Activated CD4-positive, alpha-beta T cell treated with anti-CD3 and anti-CD28 coated beads, Interleukin-2, Interleukin-6, amounts not matched to agents 100 ng/mL and 50 ng/mL, durations not matched to agents 16 hours and 8 hours (primary cell): ENCODE data around the gene MBOAT2.

Experiments
- DNase-seq: peaks from one replicate; pipeline ENCODE4 v3.0.0-alpha.2; 2020

MBOAT2 gene

DNA sequence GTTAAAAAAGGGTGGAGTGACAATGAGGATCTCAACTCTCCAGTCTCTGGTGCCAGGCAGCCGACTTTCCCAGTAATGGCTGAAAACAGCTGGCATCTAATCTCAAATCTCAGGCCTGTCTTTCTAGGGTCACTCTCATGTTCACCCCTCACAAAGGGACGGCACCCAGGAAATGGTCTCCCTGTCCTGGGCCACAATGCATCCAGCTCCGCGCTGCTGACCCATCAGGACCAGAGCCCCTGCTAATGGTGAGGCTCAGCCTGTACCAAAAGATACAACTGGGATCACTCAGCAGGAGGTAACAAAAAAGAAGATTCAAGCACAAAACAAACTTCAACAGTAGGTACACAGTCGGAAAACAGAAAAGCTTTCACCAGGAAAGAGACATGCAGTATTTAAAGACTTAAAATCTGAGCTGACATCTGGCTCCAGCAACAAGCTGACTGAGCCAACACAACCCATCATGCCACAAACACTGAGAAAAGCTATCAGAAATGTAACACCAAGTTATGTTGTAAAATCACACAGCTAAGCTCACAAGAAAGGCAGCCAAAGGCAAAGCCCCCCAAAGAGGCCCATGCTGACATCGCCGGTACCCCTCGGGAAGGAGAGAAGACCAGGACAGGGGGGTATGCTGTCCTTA lies 152.5 kb downstream of the MBOAT2 start:
- DNase-seq: no peak

- no peak for DNase-seq
Measured at GRCh38 chr2:8849327-8849726, 154.2 kb downstream of the MBOAT2 start.

DNA sequence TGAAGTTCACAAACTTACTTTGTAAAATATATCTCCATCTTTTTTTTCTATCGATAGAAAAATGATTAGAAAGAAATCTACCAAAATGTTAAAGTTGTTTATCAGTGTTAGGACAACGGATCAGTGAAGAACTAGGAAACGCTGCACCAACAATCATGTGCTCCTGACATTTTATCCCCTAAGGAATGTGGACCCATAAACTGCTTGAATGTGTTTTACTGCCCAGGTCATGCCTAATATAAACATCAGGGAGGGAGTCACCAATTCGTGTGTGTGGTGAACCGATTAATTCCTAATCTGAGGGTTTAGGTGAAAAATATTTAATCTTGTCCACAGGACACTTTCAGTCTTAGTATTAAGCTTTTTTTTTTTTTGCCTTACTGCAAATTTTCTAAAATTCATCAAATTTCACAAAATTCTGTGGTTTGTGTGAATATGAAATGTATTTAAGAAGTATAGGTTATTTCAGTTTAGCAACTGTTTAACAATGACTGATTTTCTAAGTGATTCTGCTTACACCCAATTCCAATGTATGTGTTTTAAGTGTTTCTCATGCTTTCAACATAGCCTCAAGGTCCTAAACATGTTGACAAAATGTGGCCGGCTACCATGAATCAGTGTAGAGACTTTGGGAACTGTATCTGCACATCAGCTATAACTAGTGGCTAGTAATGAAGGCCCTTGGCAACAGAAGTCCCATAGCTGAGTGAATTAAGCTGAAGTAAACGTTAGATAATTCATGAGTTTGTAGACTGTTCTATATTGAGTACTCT lies 155.0 kb downstream of the MBOAT2 start:
- DNase-seq: no peak

DNA sequence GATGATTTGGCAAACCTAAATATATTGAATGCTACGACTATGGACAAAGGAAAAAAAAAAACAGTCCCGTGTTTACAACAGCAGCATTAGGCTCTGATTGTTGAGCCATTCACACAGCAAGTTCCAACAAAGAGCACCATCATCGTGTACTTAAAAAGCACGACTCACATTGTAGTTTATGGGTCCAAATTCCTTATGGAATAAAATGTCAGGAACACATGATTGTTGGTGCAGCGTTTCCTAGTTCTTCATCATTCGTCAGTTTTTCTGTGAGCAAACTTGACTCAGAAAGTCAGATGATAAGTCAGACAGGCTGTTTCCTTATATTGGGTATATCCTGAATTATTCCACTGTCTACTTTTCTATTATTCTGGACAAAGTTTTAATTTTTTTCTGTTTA lies 156.1 kb downstream of the MBOAT2 start:
- DNase-seq: no peak

DNA sequence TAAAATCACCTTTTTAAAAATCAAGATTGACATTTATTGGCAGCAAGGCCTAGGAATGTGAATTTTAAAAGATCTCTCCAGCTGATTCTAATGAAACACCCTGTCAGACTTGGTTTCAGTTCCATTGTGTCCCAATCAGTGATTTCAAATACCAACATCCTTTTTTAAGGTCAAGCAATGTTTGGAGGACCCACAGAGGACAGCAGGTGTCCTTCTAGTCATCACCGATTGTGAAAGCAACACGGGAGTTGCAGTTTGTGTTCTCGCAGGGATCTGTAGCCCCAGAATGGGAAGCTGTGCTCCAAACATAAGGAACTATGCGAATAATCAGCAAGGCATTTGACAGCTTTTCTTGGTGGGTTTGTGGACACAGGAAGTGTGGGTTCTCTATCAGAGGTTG lies 161.6 kb downstream of the MBOAT2 start:
- no peak for DNase-seq

DNA sequence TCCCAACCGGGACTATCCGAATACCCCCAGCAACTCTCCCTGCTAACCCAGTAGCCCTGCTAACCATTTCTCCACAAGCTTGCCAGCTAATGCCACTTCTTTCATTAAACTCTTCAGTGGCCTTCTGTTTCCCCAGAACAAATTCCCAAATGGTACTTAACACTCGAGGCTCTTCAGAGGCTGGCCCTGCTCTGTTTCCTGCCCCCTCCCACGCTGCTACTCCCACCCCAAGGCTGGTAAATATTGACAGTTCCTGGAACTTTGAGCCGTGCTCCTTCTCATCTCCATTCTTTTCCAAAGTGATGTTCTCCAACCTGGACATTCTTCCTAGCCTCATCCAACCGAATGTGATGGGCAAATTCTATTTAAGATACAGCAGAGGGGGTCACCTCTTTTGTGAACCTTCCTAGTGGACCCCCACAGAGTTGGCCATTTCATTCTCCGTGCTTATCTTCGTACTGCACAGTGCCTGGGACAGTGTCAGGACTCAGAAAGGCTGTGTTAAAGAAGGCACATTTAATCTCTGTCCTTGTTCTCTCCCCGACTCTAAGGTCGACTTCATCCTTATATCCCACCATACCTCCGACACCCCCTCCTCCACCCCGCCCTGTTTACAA lies 162.9 kb downstream of the MBOAT2 start:
- DNase-seq: no peak

GRCh38 chr2:8839189-8839965 lies 164.1 kb downstream of the MBOAT2 start:
- no peak for DNase-seq

DNA sequence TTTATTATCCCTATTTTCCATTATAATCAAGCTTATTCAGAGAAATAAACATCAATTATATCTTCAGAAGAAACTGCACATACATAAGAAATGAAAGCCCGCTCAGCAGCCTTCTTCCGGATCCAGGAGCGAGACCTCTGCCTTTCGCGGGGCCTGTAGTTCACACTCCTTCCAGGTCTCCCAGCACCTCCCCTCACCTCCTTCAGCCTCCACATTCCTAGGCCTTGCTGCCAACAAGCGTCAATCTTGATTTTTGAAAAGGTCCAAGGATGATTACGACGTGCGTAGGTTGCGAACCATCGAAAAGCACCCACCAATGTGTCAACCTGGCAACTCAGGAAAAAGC lies 165.7 kb downstream of the MBOAT2 start:
- no peak for DNase-seq

DNA sequence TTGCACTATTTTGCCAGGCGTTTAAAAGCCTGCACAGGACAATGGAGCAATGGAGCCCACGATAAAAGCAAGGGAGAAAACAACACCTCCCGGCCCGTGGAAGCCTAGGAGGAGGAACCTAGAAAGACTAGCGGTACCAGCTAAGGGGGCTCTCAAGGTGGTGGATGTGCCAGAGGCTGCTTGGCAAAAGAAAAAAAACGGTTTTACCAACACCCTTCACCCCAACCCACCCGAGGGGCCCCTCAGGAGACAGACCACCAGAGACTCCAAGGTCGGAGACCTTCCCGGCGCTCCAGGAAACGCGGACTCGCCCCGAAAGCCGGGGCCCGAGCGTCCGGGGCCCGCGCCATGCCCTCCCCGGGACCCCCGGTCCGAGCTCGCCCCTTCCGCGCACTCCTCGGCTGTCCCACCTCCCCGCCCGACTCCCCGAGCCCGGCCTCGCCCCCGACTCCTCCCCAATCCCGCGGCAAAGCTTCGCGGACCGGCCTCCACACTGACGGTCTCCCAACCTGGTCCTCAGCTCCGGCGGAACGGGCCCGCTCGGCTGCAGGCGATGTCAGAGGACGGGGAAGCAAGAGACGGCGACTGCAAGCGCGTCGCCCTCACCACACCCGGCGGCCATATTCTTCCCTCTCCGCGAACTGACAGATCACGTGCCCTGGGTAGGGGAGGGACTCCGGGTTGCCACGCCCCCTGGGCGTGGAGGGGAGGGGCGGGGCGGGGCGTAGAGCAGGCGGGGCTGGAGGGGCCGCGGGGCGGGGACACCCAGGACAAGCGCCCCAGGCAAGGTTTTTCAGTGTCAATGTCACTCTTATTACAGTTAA lies 166.3 kb downstream of the MBOAT2 start, which contains the start of gene KIDINS220:
KIDINS220 (minus strand) TSS at position 643 of the 824 bp plus-strand sequence. CDS start 10,520 bp downstream, outside the sequence.
- peak; percentile 91 for DNase-seq

DNA sequence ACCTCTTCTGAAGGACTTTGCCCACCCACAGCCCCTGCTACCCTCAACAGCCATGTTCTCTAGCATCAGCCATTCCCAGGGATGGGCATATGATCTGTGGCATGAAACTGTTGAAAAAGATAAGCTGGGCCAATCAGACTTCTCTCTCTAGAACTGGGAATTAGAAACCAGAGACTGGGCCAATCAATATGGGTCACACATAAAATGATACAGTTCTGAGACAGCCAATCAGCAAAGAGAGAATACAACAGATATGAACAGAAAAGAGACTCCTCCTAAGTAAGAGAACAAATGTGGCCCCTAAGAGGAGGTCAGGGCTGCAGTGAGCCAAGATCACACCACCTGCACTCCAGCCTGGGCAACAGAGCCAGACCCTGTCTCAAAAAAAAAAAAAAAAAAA lies 168.2 kb downstream of the MBOAT2 start:
- DNase-seq: no peak

GRCh38 chr2:8833853-8834252 lies 169.6 kb downstream of the MBOAT2 start:
- DNase-seq: no peak

- DNase-seq: no peak
Measured at GRCh38 chr2:8831516-8831915, 172.0 kb downstream of the MBOAT2 start.

- DNase-seq: no peak
Measured at GRCh38 chr2:8827729-8828128, 175.8 kb downstream of the MBOAT2 start.

DNA sequence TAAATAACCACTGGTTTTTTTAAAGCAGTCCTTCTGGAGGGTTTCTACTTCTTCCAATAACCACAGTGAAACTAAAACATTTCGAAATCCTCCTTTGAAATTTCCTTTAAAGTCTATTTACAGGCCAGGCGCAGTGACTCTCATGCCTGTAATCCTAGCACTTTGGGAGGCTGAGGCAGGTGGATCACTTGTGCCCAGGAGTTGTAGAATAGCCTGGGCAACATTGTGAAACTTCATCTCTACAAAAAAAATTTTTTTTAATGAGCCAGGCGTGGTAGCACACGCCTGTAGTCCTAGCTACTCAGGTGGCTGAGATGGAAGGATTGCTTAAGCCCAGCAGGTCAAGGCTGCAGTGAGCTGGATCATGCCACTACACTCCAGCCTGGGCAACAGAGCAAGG lies 181.3 kb downstream of the MBOAT2 start:
- DNase-seq: no peak

DNA sequence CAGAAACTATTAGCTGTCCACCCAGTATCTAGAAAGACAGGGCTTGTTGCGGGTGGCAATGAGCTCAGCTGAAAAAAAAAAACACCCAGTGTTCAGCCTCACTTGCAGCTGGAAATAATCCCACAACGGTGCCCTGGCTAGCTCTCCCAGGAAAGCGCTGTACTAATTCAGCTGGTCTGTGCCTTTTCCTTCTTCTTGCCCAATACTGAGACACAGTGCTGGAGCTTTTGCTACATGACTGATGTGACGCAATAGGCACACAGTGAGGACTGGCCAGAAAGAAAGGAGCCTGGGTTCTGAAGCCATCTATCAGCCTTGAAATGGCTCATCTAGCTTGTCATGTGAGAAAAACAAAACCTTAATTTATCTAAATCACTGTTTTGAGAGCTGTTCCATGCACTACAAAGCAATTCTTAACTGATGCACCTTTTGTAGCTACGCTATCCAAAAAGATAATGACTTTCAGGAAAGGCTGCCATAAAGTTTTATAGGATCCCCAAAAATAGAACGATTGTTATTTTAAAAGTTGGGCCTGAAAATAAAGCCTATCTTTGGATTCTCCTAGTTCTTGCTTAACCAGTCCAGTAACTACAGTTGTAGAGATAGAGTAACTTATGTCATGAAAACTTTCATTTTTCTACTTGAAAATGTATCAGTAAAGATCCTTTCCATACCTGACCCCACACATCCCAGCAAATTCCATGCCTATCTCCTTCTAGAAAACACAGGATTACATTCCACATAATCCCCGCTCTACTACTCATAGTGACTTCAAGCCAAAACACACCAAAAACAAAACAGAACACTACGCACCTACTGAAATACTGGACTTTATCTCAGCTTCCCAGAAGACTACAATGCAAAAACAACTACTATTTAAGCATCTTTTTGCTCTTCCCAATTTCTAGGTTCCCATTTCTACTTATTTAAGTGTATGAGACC lies 181.9 kb downstream of the MBOAT2 start:
- no peak for DNase-seq

DNA sequence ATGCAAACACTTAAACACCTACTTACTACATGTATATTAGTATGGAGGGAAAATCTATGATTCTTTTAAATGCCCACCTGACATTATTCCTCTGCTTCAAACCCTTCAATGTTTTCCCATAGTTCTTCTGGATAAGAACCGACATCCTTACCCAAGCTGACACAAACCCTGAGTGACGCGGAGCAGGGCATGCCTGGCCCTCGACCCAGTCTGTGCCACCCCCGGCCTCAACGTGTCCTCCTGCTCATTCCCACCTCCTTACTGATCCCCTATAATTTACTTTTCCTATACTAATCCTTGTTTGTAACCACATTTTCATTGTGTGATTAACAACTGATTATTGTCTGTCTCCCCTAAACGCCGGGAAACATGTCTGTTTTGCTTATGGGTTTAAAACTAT lies 183.5 kb downstream of the MBOAT2 start:
- DNase-seq: no peak

DNA sequence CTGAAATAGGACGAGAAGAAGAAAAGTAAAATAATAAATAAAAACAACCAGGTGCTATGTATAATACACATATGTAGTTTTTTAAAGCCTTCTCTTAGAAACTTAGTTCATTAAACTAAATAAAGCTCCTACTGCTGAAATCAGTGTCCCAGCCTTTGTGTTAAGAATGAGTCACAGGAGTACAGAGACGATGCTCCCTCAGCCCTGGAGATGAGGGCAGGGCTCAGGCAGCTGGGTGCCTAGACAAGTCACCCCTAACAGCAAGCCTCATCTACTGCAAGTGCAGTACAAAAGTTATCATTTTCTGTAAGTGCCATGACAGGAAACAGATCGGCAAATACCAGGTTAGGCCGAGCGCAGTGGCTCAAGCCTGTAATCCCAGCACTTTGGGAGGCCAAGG lies 184.3 kb downstream of the MBOAT2 start:
- no peak for DNase-seq

DNA sequence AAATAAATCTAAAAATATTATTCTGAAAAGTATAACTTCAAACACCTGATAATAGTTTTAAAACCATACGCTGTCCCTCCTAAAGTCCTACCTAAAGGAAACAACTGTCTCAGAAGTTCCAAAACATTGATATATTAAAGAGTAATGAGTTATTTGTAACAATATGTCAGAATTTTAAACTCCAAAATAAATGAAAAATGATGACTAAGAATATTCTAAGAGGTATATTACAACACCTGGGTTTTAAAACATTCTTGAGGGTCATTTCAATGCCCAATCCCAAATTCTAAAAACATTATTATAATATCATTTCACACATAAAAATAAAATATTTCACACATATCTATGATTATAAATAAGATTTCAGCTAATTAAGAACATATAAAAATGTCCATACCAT lies 186.3 kb downstream of the MBOAT2 start:
- no peak for DNase-seq

GRCh38 chr2:8806885-8807704 lies 196.4 kb downstream of the MBOAT2 start:
- no peak for DNase-seq
